Measurements from ENCODE around the gene SUPT3H.

DNA sequence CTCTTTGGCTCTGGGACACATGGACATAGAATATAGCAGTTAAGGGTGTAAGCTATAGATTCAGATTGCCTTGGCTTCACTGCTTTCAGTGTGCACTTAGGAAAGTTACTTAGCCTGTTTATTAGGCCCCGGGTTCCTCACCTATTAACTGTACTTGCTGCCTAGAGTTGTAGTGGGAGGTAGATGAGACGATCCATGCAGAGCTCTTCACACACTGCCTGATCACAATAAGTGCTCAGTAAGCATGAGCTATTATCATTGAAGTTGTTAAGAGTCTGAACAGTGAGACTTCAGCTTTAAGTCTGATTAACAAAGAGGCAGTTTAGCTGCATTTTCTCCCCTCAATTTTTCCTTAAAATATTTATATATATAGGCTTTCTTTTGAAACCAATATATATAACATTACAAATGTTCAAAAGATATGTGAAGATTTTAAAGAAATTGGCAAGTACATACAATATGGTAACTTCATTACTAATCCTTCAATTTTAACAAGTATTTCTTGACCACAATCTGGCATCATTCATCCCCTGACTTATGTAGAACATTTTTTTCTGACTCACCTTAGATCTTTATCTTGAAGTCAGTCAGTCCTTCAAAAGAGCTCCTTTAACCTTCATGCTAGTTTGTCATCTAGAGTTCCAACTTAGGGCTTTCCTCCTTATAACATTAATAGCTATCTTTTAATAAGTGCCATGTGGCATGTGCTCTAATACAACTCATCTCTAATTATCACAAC is 20.5 kb upstream of the SUPT3H start:
- TF ChIP-seq TAF1 (IDR thresholded peaks at IDR 0.05; ENCODE audit: low read depth, low read length) (no peak), POLR2AphosphoS5 (IDR thresholded peaks at IDR 0.05; ENCODE audit: low read depth, low read length) (no peak), POLR2A (IDR thresholded peaks at IDR 0.05; ENCODE audit: low read depth, low read length) (no peak), PAX5 (IDR thresholded peaks at IDR 0.05; ENCODE audit: insufficient read depth, low read length, severe bottlenecking) (no peak), SPI1 (IDR thresholded peaks at IDR 0.05; ENCODE audit: low read depth, low read length) (no peak)
